ENCODE measurements around the gene NXN.
"Not testable (repeated sequence)": the region's sequence is repeated elsewhere in the genome, so short reads cannot be mapped to it uniquely, and the experiment has no call there.

Gene NXN

DNA sequence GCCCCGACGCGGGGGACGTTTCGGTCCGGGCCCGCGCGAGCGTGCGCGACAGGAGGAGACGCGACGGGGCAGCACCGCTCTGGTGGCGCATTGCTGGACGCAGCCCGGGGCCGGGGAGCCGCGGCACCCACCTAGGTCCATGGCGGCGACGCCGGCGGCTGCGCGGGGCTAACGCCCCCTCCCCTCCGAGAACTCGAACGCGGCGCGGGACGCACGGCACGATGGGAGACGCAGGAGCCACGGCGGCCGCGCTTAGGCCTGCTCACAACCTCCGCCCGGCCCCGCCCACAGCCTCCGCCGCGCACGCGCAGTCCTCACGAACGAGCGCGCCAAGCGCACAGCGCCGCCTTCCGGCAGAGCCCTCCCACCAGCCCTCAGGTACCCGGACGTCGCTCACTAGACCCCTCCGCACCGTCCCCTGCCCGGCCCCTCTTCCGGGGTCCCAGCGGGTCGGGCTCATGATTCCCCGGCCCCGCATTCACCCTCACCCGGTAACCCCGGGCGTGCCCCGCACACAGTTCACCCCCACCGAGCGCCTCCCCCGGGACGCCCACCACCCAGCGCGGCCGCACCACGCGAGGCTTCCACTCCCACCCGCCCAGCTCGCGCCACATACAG, 227.5 kb downstream of the NXN start, which contains the start of gene GEMIN4:
GEMIN4 (minus strand) TSS at position 263 of the 618 bp plus-strand sequence; CDS start at position 141, 122 bp downstream.
- DNase-seq: peak; percentile 28

DNA sequence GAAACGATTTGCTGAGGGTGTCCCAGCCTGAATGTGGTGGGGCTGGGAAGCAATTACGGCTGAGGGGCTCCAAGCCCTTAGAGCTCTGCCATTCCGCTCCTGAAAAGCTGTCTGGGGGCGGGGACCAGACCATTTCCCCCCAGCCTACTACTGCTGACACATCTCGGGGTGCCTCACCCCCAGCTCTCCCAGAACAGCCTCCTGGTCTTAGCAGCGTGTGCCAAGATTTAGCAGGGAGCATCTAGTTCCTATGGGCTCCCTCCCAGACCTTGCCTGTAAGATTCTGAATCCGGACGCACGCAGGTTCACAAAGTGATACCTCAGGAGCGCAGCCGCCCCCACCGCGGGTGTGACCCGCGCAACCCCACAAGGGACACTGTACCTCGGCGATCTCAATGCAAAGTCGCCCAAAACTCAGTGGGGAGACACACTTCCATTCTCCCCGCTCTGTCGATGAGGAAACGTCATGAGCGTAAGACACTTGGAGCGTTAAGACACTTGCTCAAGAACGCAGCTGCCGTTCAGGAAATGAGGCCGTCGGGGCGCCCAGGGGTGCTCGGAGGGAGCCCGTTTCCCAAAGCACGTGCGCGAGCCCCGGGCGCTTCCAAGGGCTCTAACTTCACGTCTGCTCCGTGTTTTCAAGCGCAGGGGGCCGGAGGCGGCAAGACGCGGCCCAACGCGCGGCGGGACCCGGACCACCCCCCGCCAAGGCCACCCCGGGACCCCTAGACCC, 228.1 kb downstream of the NXN start:
- DNase-seq: no peak

DNA sequence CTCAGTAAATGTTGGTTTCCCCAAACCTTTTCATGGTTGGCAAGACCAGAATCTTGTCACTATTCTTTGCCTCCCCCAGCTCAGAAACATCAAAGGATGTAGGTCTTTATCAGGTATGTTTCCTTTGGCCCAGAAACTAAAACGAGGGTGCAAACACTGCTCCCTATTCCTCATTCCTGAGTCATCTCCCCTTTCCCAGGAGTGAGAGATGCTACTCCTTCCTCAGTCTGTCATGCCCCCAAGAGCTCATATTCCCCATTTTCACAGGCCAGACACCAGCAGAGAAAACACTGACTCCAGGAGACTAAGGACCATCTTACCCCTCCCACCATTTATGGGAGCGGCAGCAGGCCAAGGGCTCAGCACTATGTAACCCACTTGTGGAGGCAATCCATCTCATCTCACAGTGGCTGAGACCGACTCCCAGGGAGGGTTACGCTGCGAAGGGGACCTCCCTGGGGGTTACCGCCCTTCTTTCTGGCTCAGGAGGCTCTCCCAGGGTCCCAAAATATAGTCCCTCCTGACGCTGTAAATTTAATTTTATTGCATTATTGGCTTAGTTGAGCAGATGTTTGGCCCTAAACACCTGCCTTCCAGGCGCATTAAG, 229.0 kb downstream of the NXN start:
- DNase-seq: no peak

DNA sequence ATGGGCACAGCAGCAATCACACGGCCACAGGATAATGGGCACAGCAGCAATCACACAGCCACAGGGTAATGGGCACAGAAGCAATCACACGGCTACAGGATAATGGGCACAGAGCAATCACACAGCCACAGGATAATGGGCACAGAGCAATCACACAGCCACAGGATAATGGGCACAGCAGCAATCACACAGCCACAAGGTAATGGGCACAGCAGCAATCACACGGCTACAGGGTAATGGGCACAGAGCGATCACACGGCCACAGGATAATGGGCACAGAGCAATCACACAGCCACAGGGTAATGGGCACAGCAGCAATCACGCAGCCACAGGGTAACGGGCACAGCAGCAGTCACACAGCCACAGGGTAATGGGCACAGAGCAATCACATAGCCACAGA, 230.2 kb downstream of the NXN start:
- not testable (repeated sequence) for DNase-seq
